MM.1S (cell line): ENCODE data around the gene CD109.

Experiments
- DNase-seq: peaks from one replicate; pipeline ENCODE4 v3.0.0-alpha.2; 2015
- H2AFZ ChIP-seq: fragments of 300-600 bp; sonication (generic); 2 replicates; pipeline ENCODE4 v1.6.0; 2016; ENCODE audit warnings: antibody characterized with exemption, low read length
- H3F3A ChIP-seq: fragments of 300-600 bp; sonication (generic); 2 replicates; pipeline ENCODE4 v1.6.1; 2016; ENCODE audit warnings: mild to moderate bottlenecking, antibody characterized with exemption, low read length, moderate library complexity, mixed read lengths; ENCODE audit not compliant: insufficient read depth
- H3K27ac ChIP-seq: fragments of 300-600 bp; sonication (generic); 2 replicates; pipeline ENCODE4 v1.5.1; 2016; ENCODE audit warnings: mild to moderate bottlenecking, low read length
- H3K27me3 ChIP-seq: fragments of 300-600 bp; sonication (generic); replicated peaks from 2 replicates; pipeline ENCODE4 v1.6.0; 2016; ENCODE audit warnings: low read length; ENCODE audit not compliant: insufficient read depth
- H3K36me3 ChIP-seq: fragments of 300-600 bp; sonication (generic); replicated peaks from 2 replicates; pipeline ENCODE4 v1.6.1; 2016; ENCODE audit warnings: mild to moderate bottlenecking, low read length, mixed read lengths; ENCODE audit not compliant: insufficient read depth
- H3K4me1 ChIP-seq: fragments of 300-600 bp; sonication (generic); 2 replicates; pipeline ENCODE4 v1.6.1; 2016; ENCODE audit warnings: low read length, mixed read lengths
- H3K4me2 ChIP-seq: fragments of 300-600 bp; sonication (generic); 2 replicates; pipeline ENCODE4 v1.6.0; 2016; ENCODE audit warnings: low read depth, low read length
- H3K4me3 ChIP-seq: fragments of 300-600 bp; sonication (generic); 2 replicates; pipeline ENCODE4 v1.5.1; 2016; ENCODE audit warnings: low read length, mixed read lengths
- H3K79me2 ChIP-seq: fragments of 300-600 bp; sonication (generic); 2 replicates; pipeline ENCODE4 v1.6.1; 2016; ENCODE audit warnings: mixed run types, low read length, mixed read lengths
- H3K9ac ChIP-seq: fragments of 300-600 bp; sonication (generic); 2 replicates; pipeline ENCODE4 v1.6.1; 2016; ENCODE audit warnings: low read length, mixed read lengths
- H3K9me2 ChIP-seq: fragments of 300-600 bp; sonication (generic); replicated peaks from 2 replicates; pipeline ENCODE4 v1.6.1; 2016; ENCODE audit warnings: mild to moderate bottlenecking, low read length, mixed read lengths; ENCODE audit not compliant: insufficient read depth
- H3K9me3 ChIP-seq: fragments of 300-600 bp; sonication (generic); replicated peaks from 2 replicates; pipeline ENCODE4 v1.6.1; 2016; ENCODE audit warnings: mild to moderate bottlenecking, low read length, mixed read lengths; ENCODE audit not compliant: insufficient read depth
- H4K20me1 ChIP-seq: fragments of 300-600 bp; sonication (generic); 2 replicates; pipeline ENCODE4 v1.6.1; 2016; ENCODE audit warnings: mild to moderate bottlenecking, low read length, moderate library complexity, mixed read lengths; ENCODE audit not compliant: insufficient read depth
- CTCF ChIP-seq: fragments of 300-600 bp; sonication (generic); IDR thresholded peaks from 2 replicates; pipeline ENCODE4 v1.5.1; 2016; ENCODE audit warnings: antibody characterized with exemption, low read length, mixed read lengths
- EZH2 ChIP-seq: fragments of 300-600 bp; sonication (generic); optimal IDR thresholded peaks from 2 replicates; pipeline ENCODE3; 2017; ENCODE audit warnings: low read depth, mild to moderate bottlenecking, antibody characterized with exemption, low read length, mixed read lengths
- EZH2phosphoT487 ChIP-seq: fragments of 300-600 bp; sonication (generic); IDR thresholded peaks from 2 replicates; pipeline ENCODE4 v1.6.1; 2018; ENCODE audit warnings: antibody characterized with exemption, low read length

CD109 gene

GRCh38 chr6:73727114-73727513 lies 31.1 kb downstream of the CD109 start:
- Histone ChIP-seq H3K9me2 (no peaks in the 10 kb centered on the region), H3K27ac (no peak overlapping the region), H3K79me2 (no peaks in the 10 kb centered on the region), H3K36me3 (no peaks in the 10 kb centered on the region), H3K4me2 (no peak overlapping the region), H3K4me3 (no peak overlapping the region), H3K4me1 (no peaks in the 10 kb centered on the region), H3K9me3 (no peaks in the 10 kb centered on the region), H4K20me1 (no peaks in the 10 kb centered on the region), H3K27me3 (no peaks in the 10 kb centered on the region), H3K9ac (no peak overlapping the region), H3F3A (no peaks in the 10 kb centered on the region), H2AFZ (no peak overlapping the region)
- DNase-seq: no peak
- no peak for TF ChIP-seq CTCF
- TF ChIP-seq EZH2phosphoT487: no peak
- no peak for TF ChIP-seq EZH2

GRCh38 chr6:73728548-73729205 lies 32.7 kb downstream of the CD109 start:
- Histone ChIP-seq H2AFZ (no peak overlapping the region), H3K27me3 (no peaks in the 10 kb centered on the region), H3K36me3 (no peaks in the 10 kb centered on the region), H3K79me2 (no peaks in the 10 kb centered on the region), H3K9me3 (no peaks in the 10 kb centered on the region), H3F3A (no peaks in the 10 kb centered on the region), H3K9me2 (no peaks in the 10 kb centered on the region), H3K4me3 (no peak overlapping the region), H3K9ac (no peak overlapping the region), H3K4me2 (no peak overlapping the region), H3K4me1 (no peaks in the 10 kb centered on the region), H3K27ac (no peak overlapping the region), H4K20me1 (no peaks in the 10 kb centered on the region)
- no peak for TF ChIP-seq CTCF
- TF ChIP-seq EZH2phosphoT487: no peak
- no peak for TF ChIP-seq EZH2
- no peak for DNase-seq

- H3K4me1 ChIP-seq: 0 out of 2 replicates have a peak, but pooled peaks cover 3% of the 10 kb centered on the region
- H3K4me3 ChIP-seq: no peak overlapping the region
- no peaks in the 10 kb centered on the region for H3F3A ChIP-seq
- H3K9me2 ChIP-seq: no peaks in the 10 kb centered on the region
- no peak overlapping the region for H2AFZ ChIP-seq
- no peak overlapping the region for H3K4me2 ChIP-seq
- no peaks in the 10 kb centered on the region for H3K27me3 ChIP-seq
- H3K9ac ChIP-seq: no peak overlapping the region
- no peaks in the 10 kb centered on the region for H4K20me1 ChIP-seq
- no peak for DNase-seq
- H3K9me3 ChIP-seq: no peaks in the 10 kb centered on the region
- H3K79me2 ChIP-seq: no peaks in the 10 kb centered on the region
- H3K36me3 ChIP-seq: no peaks in the 10 kb centered on the region
- TF ChIP-seq EZH2phosphoT487 (no peak), EZH2 (no peak), CTCF (no peak)
- no peak overlapping the region for H3K27ac ChIP-seq
Observed at GRCh38 chr6:73731285-73731684, 35.3 kb downstream of the CD109 start.
